MM.1S (cell line): ENCODE data around the gene COL20A1.

ENCODE experiments used
- DNase-seq: peaks from one replicate; pipeline ENCODE4 v3.0.0-alpha.2; 2015
- H2AFZ ChIP-seq: fragments of 300-600 bp; sonication (generic); 2 replicates; pipeline ENCODE4 v1.6.0; 2016; ENCODE audit warnings: antibody characterized with exemption, low read length
- H3F3A ChIP-seq: fragments of 300-600 bp; sonication (generic); 2 replicates; pipeline ENCODE4 v1.6.1; 2016; ENCODE audit warnings: mild to moderate bottlenecking, antibody characterized with exemption, low read length, moderate library complexity, mixed read lengths; ENCODE audit not compliant: insufficient read depth
- H3K27ac ChIP-seq: fragments of 300-600 bp; sonication (generic); 2 replicates; pipeline ENCODE4 v1.5.1; 2016; ENCODE audit warnings: mild to moderate bottlenecking, low read length
- H3K27me3 ChIP-seq: fragments of 300-600 bp; sonication (generic); replicated peaks from 2 replicates; pipeline ENCODE4 v1.6.0; 2016; ENCODE audit warnings: low read length; ENCODE audit not compliant: insufficient read depth
- H3K36me3 ChIP-seq: fragments of 300-600 bp; sonication (generic); replicated peaks from 2 replicates; pipeline ENCODE4 v1.6.1; 2016; ENCODE audit warnings: mild to moderate bottlenecking, low read length, mixed read lengths; ENCODE audit not compliant: insufficient read depth
- H3K4me1 ChIP-seq: fragments of 300-600 bp; sonication (generic); 2 replicates; pipeline ENCODE4 v1.6.1; 2016; ENCODE audit warnings: low read length, mixed read lengths
- H3K4me2 ChIP-seq: fragments of 300-600 bp; sonication (generic); 2 replicates; pipeline ENCODE4 v1.6.0; 2016; ENCODE audit warnings: low read depth, low read length
- H3K4me3 ChIP-seq: fragments of 300-600 bp; sonication (generic); 2 replicates; pipeline ENCODE4 v1.5.1; 2016; ENCODE audit warnings: low read length, mixed read lengths
- H3K79me2 ChIP-seq: fragments of 300-600 bp; sonication (generic); 2 replicates; pipeline ENCODE4 v1.6.1; 2016; ENCODE audit warnings: mixed run types, low read length, mixed read lengths
- H3K9ac ChIP-seq: fragments of 300-600 bp; sonication (generic); 2 replicates; pipeline ENCODE4 v1.6.1; 2016; ENCODE audit warnings: low read length, mixed read lengths
- H3K9me2 ChIP-seq: fragments of 300-600 bp; sonication (generic); replicated peaks from 2 replicates; pipeline ENCODE4 v1.6.1; 2016; ENCODE audit warnings: mild to moderate bottlenecking, low read length, mixed read lengths; ENCODE audit not compliant: insufficient read depth
- H3K9me3 ChIP-seq: fragments of 300-600 bp; sonication (generic); replicated peaks from 2 replicates; pipeline ENCODE4 v1.6.1; 2016; ENCODE audit warnings: mild to moderate bottlenecking, low read length, mixed read lengths; ENCODE audit not compliant: insufficient read depth
- H4K20me1 ChIP-seq: fragments of 300-600 bp; sonication (generic); 2 replicates; pipeline ENCODE4 v1.6.1; 2016; ENCODE audit warnings: mild to moderate bottlenecking, low read length, moderate library complexity, mixed read lengths; ENCODE audit not compliant: insufficient read depth
- CTCF ChIP-seq: fragments of 300-600 bp; sonication (generic); IDR thresholded peaks from 2 replicates; pipeline ENCODE4 v1.5.1; 2016; ENCODE audit warnings: antibody characterized with exemption, low read length, mixed read lengths
- EZH2 ChIP-seq: fragments of 300-600 bp; sonication (generic); optimal IDR thresholded peaks from 2 replicates; pipeline ENCODE3; 2017; ENCODE audit warnings: low read depth, mild to moderate bottlenecking, antibody characterized with exemption, low read length, mixed read lengths
- EZH2phosphoT487 ChIP-seq: fragments of 300-600 bp; sonication (generic); IDR thresholded peaks from 2 replicates; pipeline ENCODE4 v1.6.1; 2018; ENCODE audit warnings: antibody characterized with exemption, low read length

Gene COL20A1

DNA sequence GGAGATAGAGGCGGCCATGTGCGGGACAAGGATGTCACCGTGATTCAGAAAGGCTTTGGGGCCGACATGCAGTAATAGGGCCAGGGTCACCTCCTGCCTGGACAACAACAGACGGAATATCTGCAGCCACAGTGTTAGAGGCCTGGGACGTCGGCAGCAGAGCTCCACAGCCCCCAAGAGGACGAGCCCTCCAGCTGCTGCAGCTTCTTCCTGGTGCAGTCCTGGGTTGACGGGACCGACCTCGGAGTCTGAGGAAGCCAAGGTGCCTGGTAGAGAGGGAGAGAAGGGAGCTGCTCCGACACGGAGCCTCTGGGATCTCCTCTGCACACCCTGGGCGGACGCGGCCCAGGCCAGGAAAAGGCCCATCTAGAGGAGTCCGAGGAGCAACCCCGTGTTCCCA lies 91.3 kb downstream of the COL20A1 start:
- H3K9me2 ChIP-seq = no peaks in the 10 kb centered on the region
- H3K27me3 ChIP-seq = peaks cover 83% of the 10 kb centered on the region
- H4K20me1 ChIP-seq = no peaks in the 10 kb centered on the region
- DNase-seq = no peak
- no peaks in the 10 kb centered on the region for H3K4me1 ChIP-seq
- H3K4me2 ChIP-seq = no peak overlapping the region
- H3F3A ChIP-seq = no peaks in the 10 kb centered on the region
- no peak overlapping the region for H3K9ac ChIP-seq
- no peak overlapping the region for H3K27ac ChIP-seq
- no peaks in the 10 kb centered on the region for H3K79me2 ChIP-seq
- no peak overlapping the region for H3K4me3 ChIP-seq
- no peak overlapping the region for H2AFZ ChIP-seq
- TF ChIP-seq EZH2 (no peak), EZH2phosphoT487 (no peak), CTCF (no peak)
- H3K9me3 ChIP-seq = no peaks in the 10 kb centered on the region
- no peaks in the 10 kb centered on the region for H3K36me3 ChIP-seq
